GM23338 (cell line): ENCODE measurements around the gene PASK. TPM values are rescaled to one million over a fixed set of nuclear protein-coding genes. Genes with fewer than 3 reads are reported as not detected.

Source experiments
- ATAC-seq: fragments of 200-7000 bp; cut with Tn5 transposase; 3 replicates; pipeline ENCODE4 v1.9.1; 2020
- DNase-seq: peaks from one replicate; pipeline ENCODE4 v3.0.0-alpha.2; 2015; ENCODE audit warnings: low spot score
- H2AFZ ChIP-seq: fragments of 200-600 bp; sonication (generic); 2 replicates; pipeline ENCODE4 v1.8.0; 2016; ENCODE audit warnings: antibody characterized with exemption, mild to moderate bottlenecking, moderate library complexity
- H3F3A ChIP-seq: fragments of 200-600 bp; sonication (generic); replicated peaks from 2 replicates; pipeline ENCODE4 v1.8.0; 2017; ENCODE audit warnings: antibody characterized with exemption, mixed run types, low read depth
- H3K27ac ChIP-seq: fragments of 200-600 bp; sonication (generic); 2 replicates; pipeline ENCODE4 v1.6.1; 2016; ENCODE audit warnings: low read depth
- H3K27me3 ChIP-seq: fragments of 200-600 bp; sonication (generic); 2 replicates; pipeline ENCODE4 v1.8.0; 2016; ENCODE audit warnings: mild to moderate bottlenecking, mixed run types, moderate library complexity; ENCODE audit not compliant: insufficient read depth
- H3K36me3 ChIP-seq: fragments of 200-600 bp; sonication (generic); 2 replicates; pipeline ENCODE4 v1.8.0; 2016; ENCODE audit warnings: mild to moderate bottlenecking; ENCODE audit not compliant: insufficient read depth
- H3K4me1 ChIP-seq: fragments of 200-600 bp; sonication (generic); 2 replicates; pipeline ENCODE4 v1.8.0; 2016; ENCODE audit warnings: mild to moderate bottlenecking, moderate library complexity; ENCODE audit not compliant: insufficient read depth
- H3K4me2 ChIP-seq: fragments of 200-600 bp; sonication (generic); 2 replicates; pipeline ENCODE4 v1.7.1; 2017; ENCODE audit warnings: mixed run types
- H3K4me3 ChIP-seq: fragments of 200-600 bp; sonication (generic); 2 replicates; pipeline ENCODE4 v1.6.1; 2016; ENCODE audit warnings: mixed run types
- H3K79me2 ChIP-seq: fragments of 200-600 bp; sonication (generic); replicated peaks from 2 replicates; pipeline ENCODE4 v1.8.0; 2017; ENCODE audit warnings: mild to moderate bottlenecking; ENCODE audit not compliant: insufficient read depth
- H3K9me2 ChIP-seq: fragments of 200-600 bp; sonication (generic); 2 replicates; pipeline ENCODE4 v1.8.0; 2017; ENCODE audit not compliant: insufficient read depth
- H4K20me1 ChIP-seq: fragments of 200-600 bp; sonication (generic); replicated peaks from 2 replicates; pipeline ENCODE4 v1.8.0; 2017; ENCODE audit warnings: mild to moderate bottlenecking; ENCODE audit not compliant: insufficient read depth
- H3K27ac Mint-ChIP-seq: 2 replicates; pipeline ENCODE4 v1.8.0; 2020; ENCODE audit warnings: inconsistent platforms, mild to moderate bottlenecking, moderate library complexity, mixed read lengths
- H3K27me3 Mint-ChIP-seq: 3 replicates; pipeline ENCODE4 v1.8.0; 2022; ENCODE audit warnings: low read depth, mild to moderate bottlenecking, moderate library complexity, mixed read lengths, inconsistent platforms; ENCODE audit not compliant: insufficient read depth, poor library complexity
- H3K36me3 Mint-ChIP-seq: 3 replicates; pipeline ENCODE4 v1.8.0; 2021; ENCODE audit warnings: low read depth, mild to moderate bottlenecking, inconsistent platforms, moderate library complexity, mixed read lengths
- H3K4me1 Mint-ChIP-seq: 3 replicates; pipeline ENCODE4 v1.8.0; 2020; ENCODE audit warnings: mild to moderate bottlenecking, inconsistent platforms, mixed read lengths
- H3K4me3 Mint-ChIP-seq: 3 replicates; pipeline ENCODE4 v1.8.0; 2021; ENCODE audit warnings: moderate library complexity, mild to moderate bottlenecking, inconsistent platforms, mixed read lengths
- H3K9me3 Mint-ChIP-seq: 3 replicates; pipeline ENCODE4 v1.8.0; 2020; ENCODE audit warnings: moderate library complexity, mild to moderate bottlenecking, inconsistent platforms, mixed read lengths
- EZH2 ChIP-seq: fragments of 200-600 bp; sonication (generic); IDR thresholded peaks from one replicate; pipeline ENCODE4 v1.8.0; 2017; ENCODE audit warnings: antibody characterized with exemption, mild to moderate bottlenecking, low read depth; ENCODE audit not compliant: unreplicated experiment
- EZH2phosphoT487 ChIP-seq: fragments of 200-600 bp; sonication (generic); IDR thresholded peaks from one replicate; pipeline ENCODE4 v1.8.1; 2018; ENCODE audit warnings: antibody characterized with exemption; ENCODE audit not compliant: unreplicated experiment
- JUNB ChIP-seq: IDR thresholded peaks from one replicate; pipeline ENCODE4 v1.6.1; 2016; ENCODE audit warnings: antibody characterized with exemption; ENCODE audit not compliant: unreplicated experiment
- NANOG ChIP-seq: IDR thresholded peaks from 2 replicates; pipeline ENCODE4 v1.6.1; 2016; ENCODE audit warnings: antibody characterized with exemption, borderline replicate concordance
- POLR2AphosphoS5 ChIP-seq: IDR thresholded peaks from 2 replicates; pipeline ENCODE4 v1.6.1; 2016; ENCODE audit warnings: antibody characterized with exemption, low read depth
- STAT1 ChIP-seq: IDR thresholded peaks from one replicate; pipeline ENCODE4 v1.6.1; 2016; ENCODE audit warnings: antibody characterized with exemption; ENCODE audit not compliant: unreplicated experiment
- ZNF114 ChIP-seq: fragments of 250-450 bp; sonication (Bioruptor Pico); IDR thresholded peaks from 2 replicates; pipeline ENCODE4 v1.5.0; 2020; ENCODE audit warnings: mild to moderate bottlenecking, moderate library complexity
- ZNF331 ChIP-seq: fragments of 250-450 bp; sonication (Bioruptor Pico); IDR thresholded peaks from 2 replicates; pipeline ENCODE4 v1.5.0; 2020; ENCODE audit warnings: low read depth, mild to moderate bottlenecking, moderate library complexity
- polyA plus RNA-seq: library from polyadenylated mRNA; unstranded; fragments of >200 nt; fragmentation: Nextera tagmentation; extraction: Ambion mirVana; gene quantifications from 2 replicates; pipeline ENCODE4 v1.2.1, GENCODE V29; 2016
- total RNA-seq: library from RNA; depleted of rRNA; stranded (reverse); fragments of >200 nt; shearing (Covaris generic); gene quantifications from 2 replicates; pipeline ENCODE4 v1.2.3, GENCODE V29; 2014
- TF ChIP-seq, protein P1 (sequence below): IDR thresholded peaks from one replicate; pipeline ENCODE4 v1.6.1; 2018; ENCODE audit warnings: antibody characterized with exemption; ENCODE audit not compliant: unreplicated experiment
- TF ChIP-seq, protein P2 (sequence below), 2 experiments: fragments of 200-600 bp in 1 of 2; sonication (generic) in 1 of 2; conservative IDR thresholded peaks; 2 replicates each; pipeline versions ENCODE4 v1.5.1 to v1.6.1; 2016 to 2017; ENCODE audit warnings: antibody characterized with exemption in 2 of 2, low read depth in 2 of 2, mild to moderate bottlenecking in 2 of 2, moderate library complexity in 1 of 2
- TF ChIP-seq, protein P3 (sequence below): IDR thresholded peaks from 2 replicates; pipeline ENCODE4 v1.6.1; 2016; ENCODE audit warnings: antibody characterized with exemption

PASK gene
- total and polyA plus RNA-seq, 2 experiments from 2014 or later = 12.5 to 38.4 TPM

- TF ChIP-seq, protein P1, sequence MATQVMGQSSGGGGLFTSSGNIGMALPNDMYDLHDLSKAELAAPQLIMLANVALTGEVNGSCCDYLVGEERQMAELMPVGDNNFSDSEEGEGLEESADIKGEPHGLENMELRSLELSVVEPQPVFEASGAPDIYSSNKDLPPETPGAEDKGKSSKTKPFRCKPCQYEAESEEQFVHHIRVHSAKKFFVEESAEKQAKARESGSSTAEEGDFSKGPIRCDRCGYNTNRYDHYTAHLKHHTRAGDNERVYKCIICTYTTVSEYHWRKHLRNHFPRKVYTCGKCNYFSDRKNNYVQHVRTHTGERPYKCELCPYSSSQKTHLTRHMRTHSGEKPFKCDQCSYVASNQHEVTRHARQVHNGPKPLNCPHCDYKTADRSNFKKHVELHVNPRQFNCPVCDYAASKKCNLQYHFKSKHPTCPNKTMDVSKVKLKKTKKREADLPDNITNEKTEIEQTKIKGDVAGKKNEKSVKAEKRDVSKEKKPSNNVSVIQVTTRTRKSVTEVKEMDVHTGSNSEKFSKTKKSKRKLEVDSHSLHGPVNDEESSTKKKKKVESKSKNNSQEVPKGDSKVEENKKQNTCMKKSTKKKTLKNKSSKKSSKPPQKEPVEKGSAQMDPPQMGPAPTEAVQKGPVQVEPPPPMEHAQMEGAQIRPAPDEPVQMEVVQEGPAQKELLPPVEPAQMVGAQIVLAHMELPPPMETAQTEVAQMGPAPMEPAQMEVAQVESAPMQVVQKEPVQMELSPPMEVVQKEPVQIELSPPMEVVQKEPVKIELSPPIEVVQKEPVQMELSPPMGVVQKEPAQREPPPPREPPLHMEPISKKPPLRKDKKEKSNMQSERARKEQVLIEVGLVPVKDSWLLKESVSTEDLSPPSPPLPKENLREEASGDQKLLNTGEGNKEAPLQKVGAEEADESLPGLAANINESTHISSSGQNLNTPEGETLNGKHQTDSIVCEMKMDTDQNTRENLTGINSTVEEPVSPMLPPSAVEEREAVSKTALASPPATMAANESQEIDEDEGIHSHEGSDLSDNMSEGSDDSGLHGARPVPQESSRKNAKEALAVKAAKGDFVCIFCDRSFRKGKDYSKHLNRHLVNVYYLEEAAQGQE = no peak
- TF ChIP-seq JUNB = no peak
These were observed 12.5 kb upstream of the PASK start (continued) for GRCh38 chr2:241161646-241162281.

DNA sequence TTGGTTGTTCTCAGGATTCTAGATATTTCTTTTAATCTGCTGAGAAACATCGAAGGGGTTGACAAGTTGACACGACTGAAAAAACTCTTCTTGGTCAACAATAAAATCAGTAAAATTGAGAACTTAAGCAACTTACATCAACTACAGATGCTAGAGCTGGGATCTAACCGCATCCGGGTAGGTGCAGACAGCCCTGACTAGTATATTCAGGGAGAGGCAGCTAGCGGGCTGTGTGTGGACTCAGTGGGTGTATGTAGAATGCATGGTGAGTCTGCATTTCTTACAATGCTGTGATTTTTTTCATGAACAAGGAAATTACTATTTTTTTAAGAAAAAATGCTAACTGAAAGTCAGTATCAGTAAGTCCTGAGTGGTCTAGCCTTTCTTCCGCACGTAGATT, 11.0 kb upstream of the PASK start:
- no peaks in the 10 kb centered on the region for H3K27me3 ChIP-seq
- no peaks in the 10 kb centered on the region for H3K4me1 ChIP-seq
- H3K27ac Mint-ChIP-seq = no peak overlapping the region
- no peaks in the 10 kb centered on the region for H3K9me3 Mint-ChIP-seq
- H3K27ac ChIP-seq = no peak overlapping the region
- no peaks in the 10 kb centered on the region for H3K9me2 ChIP-seq
- no peak overlapping the region for H3K4me3 Mint-ChIP-seq
- H3F3A ChIP-seq = no peaks in the 10 kb centered on the region
- H3K4me3 ChIP-seq = no peak overlapping the region
- peaks cover 9% of the 10 kb centered on the region for H3K4me1 Mint-ChIP-seq
- H3K79me2 ChIP-seq = no peaks in the 10 kb centered on the region
- H4K20me1 ChIP-seq = peaks cover under 1% of the 10 kb centered on the region; the same call in 1 of the 2 replicates
- DNase-seq = no peak
- H3K36me3 ChIP-seq = no peaks in the 10 kb centered on the region; the same call in 1 of the 2 replicates
- H3K27me3 Mint-ChIP-seq = no peaks in the 10 kb centered on the region
- H3K36me3 Mint-ChIP-seq = peaks cover 8% of the 10 kb centered on the region
- no peak overlapping the region for H3K4me2 ChIP-seq
- H2AFZ ChIP-seq = no peak overlapping the region
- no peak for ATAC-seq
- TF ChIP-seq EZH2phosphoT487 = no peak
- no peak for TF ChIP-seq EZH2
- TF ChIP-seq, protein P1 = no peak
- TF ChIP-seq, protein P2, sequence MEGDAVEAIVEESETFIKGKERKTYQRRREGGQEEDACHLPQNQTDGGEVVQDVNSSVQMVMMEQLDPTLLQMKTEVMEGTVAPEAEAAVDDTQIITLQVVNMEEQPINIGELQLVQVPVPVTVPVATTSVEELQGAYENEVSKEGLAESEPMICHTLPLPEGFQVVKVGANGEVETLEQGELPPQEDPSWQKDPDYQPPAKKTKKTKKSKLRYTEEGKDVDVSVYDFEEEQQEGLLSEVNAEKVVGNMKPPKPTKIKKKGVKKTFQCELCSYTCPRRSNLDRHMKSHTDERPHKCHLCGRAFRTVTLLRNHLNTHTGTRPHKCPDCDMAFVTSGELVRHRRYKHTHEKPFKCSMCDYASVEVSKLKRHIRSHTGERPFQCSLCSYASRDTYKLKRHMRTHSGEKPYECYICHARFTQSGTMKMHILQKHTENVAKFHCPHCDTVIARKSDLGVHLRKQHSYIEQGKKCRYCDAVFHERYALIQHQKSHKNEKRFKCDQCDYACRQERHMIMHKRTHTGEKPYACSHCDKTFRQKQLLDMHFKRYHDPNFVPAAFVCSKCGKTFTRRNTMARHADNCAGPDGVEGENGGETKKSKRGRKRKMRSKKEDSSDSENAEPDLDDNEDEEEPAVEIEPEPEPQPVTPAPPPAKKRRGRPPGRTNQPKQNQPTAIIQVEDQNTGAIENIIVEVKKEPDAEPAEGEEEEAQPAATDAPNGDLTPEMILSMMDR (conservative IDR thresholded peaks at IDR 0.05; ENCODE audit: low read depth in 2 of 2) = no peak
- no peak for TF ChIP-seq NANOG
- TF ChIP-seq ZNF331 (CRISPR knock-in tag) = no peak
- no peak for TF ChIP-seq ZNF114 (CRISPR knock-in tag)
- TF ChIP-seq POLR2AphosphoS5 = no peak
- TF ChIP-seq STAT1 = no peak
- no peak for TF ChIP-seq JUNB
- TF ChIP-seq, protein P3, sequence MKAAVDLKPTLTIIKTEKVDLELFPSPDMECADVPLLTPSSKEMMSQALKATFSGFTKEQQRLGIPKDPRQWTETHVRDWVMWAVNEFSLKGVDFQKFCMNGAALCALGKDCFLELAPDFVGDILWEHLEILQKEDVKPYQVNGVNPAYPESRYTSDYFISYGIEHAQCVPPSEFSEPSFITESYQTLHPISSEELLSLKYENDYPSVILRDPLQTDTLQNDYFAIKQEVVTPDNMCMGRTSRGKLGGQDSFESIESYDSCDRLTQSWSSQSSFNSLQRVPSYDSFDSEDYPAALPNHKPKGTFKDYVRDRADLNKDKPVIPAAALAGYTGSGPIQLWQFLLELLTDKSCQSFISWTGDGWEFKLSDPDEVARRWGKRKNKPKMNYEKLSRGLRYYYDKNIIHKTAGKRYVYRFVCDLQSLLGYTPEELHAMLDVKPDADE = no peak
